GM18870 (cell line): ENCODE data around the gene CYP19A1.
"Not testable (repeated sequence)": the region's sequence is repeated elsewhere in the genome, so short reads cannot be mapped to it uniquely, and the experiment has no call there.

ENCODE experiments used
- ATAC-seq: cut with Tn5 transposase; IDR thresholded peaks from one replicate; pipeline ENCODE4 v1.9.1; 2021; ENCODE audit warnings: moderate library complexity; ENCODE audit not compliant: unreplicated experiment

Gene CYP19A1

GRCh38 chr15:51265037-51265555, 73.3 kb downstream of the CYP19A1 start:
- no peak for ATAC-seq

- no peak for ATAC-seq
Measured at GRCh38 chr15:51263726-51264125, 74.7 kb downstream of the CYP19A1 start.

- ATAC-seq: no peak
Measured at GRCh38 chr15:51263116-51263515, 75.3 kb downstream of the CYP19A1 start.

- no peak for ATAC-seq
Measured at GRCh38 chr15:51262463-51262862, 75.9 kb downstream of the CYP19A1 start.

- ATAC-seq: not testable (repeated sequence)
Measured at GRCh38 chr15:51261113-51261512, 77.3 kb downstream of the CYP19A1 start.

- no peak for ATAC-seq
Measured at GRCh38 chr15:51260202-51260601, 78.2 kb downstream of the CYP19A1 start.

GRCh38 chr15:51255533-51255932, 82.9 kb downstream of the CYP19A1 start:
- ATAC-seq: no peak

- no peak for ATAC-seq
Measured at GRCh38 chr15:51253366-51253765, 85.0 kb downstream of the CYP19A1 start.

GRCh38 chr15:51252671-51253070, 85.7 kb downstream of the CYP19A1 start:
- no peak for ATAC-seq

- ATAC-seq: no peak
Measured at GRCh38 chr15:51251556-51251955, 86.8 kb downstream of the CYP19A1 start.

GRCh38 chr15:51250217-51251011, 88.0 kb downstream of the CYP19A1 start:
- no peak for ATAC-seq

GRCh38 chr15:51245628-51246027, 92.8 kb downstream of the CYP19A1 start:
- no peak for ATAC-seq

- no peak for ATAC-seq
Measured at GRCh38 chr15:51244423-51244869, 94.0 kb downstream of the CYP19A1 start.

GRCh38 chr15:51243774-51244173, 94.6 kb downstream of the CYP19A1 start:
- no peak for ATAC-seq

- no peak for ATAC-seq
Measured at GRCh38 chr15:51240066-51240465, 98.3 kb downstream of the CYP19A1 start.

GRCh38 chr15:51237816-51238215, 100.6 kb downstream of the CYP19A1 start:
- no peak for ATAC-seq

- ATAC-seq: no peak
Measured at GRCh38 chr15:51234176-51234927, 104.0 kb downstream of the CYP19A1 start.

GRCh38 chr15:51232581-51232980, 105.8 kb downstream of the CYP19A1 start:
- no peak for ATAC-seq

- ATAC-seq: no peak
Measured at GRCh38 chr15:51229907-51230330, 108.5 kb downstream of the CYP19A1 start.

- ATAC-seq: peak; percentile 84
Measured at GRCh38 chr15:51227940-51228732, 110.3 kb downstream of the CYP19A1 start.

- ATAC-seq: no peak
Measured at GRCh38 chr15:51226576-51227210, 111.7 kb downstream of the CYP19A1 start.
